Measurements from ENCODE around the gene ATXN2L. TPM values are rescaled to one million over a fixed set of nuclear protein-coding genes. Genes with fewer than 3 reads are reported as not detected.

The ATXN2L gene
- total and polyA plus RNA-seq, 2 of the 4 experiments (the other 2 are of a cell fraction) = 12.9 to 58.8 TPM

DNA sequence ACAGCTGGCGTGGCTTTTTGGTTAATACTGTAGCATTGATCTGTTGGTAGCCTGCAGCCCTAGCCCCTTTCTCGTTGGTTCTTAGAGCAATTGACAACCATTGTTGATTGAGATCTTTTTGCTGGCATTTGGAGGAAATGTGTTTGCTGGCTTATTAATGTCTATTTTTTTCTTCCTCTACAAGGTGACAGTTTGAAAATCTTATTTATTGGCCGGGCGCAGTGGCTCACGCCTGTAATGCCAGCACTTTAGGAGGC, 1.8 kb downstream of the ATXN2L start:
- WGBS, 2 experiments (ENCODE audit: extremely low coverage in 2 of 2, insufficient read length in 1 of 2) = 0% methylated on average over 1 of the region's 5 CpGs; no CpG with 5 or more reads in 1 of the 2 experiments
- Histone ChIP-seq H4K91ac (ENCODE audit: insufficient read depth, low read depth, low read length) (peak overlapping the region; percentile 97), H2AFZ (replicated peaks; ENCODE audit: low read length, poor library complexity) (peak overlapping the region; percentile 91), H4K5ac (ENCODE audit: low read depth, low read length) (peak overlapping the region; percentile 78), H3K9ac (ENCODE audit: low read depth, low read length) (peak overlapping the region; percentile 93), H3K27me3 (ENCODE audit: control insufficient read depth, insufficient read depth, low read length) (no peaks in the 10 kb centered on the region), H3K9me1 (ENCODE audit: insufficient read depth, low read length) (peaks cover 9% of the 10 kb centered on the region), H4K8ac (ENCODE audit: low read depth in 2 of 2, low read length in 2 of 2) (peak overlapping the region; percentile 77 to 96), H3K18ac (ENCODE audit: low read depth, low read length) (peak overlapping the region; percentile 76), H3K4me3 (ENCODE audit: insufficient read depth, low read depth, low read length) (peak overlapping the region; percentile 69), H3K9me3 (ENCODE audit: control insufficient read depth, insufficient read depth, low read length) (no peaks in the 10 kb centered on the region), H3K23ac (ENCODE audit: low read depth, low read length) (peak overlapping the region; percentile 98), H3K14ac (replicated peaks; ENCODE audit: low read depth, low read length) (peak overlapping the region; percentile 100), H2BK20ac (ENCODE audit: low read depth, low read length) (peak overlapping the region; percentile 2; the same call in 1 of the 2 replicates), H3K56ac (ENCODE audit: extremely low read depth, insufficient read depth, low read length) (peak overlapping the region; percentile 94), H3K36me3 (ENCODE audit: control insufficient read depth, insufficient read depth, low read length) (peaks cover 31% of the 10 kb centered on the region), H4K20me1 (ENCODE audit: insufficient read depth, low read length) (peaks cover 54% of the 10 kb centered on the region), H3K27ac (ENCODE audit: insufficient read depth, low read length) (peak overlapping the region; percentile 95), H2BK120ac (ENCODE audit: low read depth, low read length) (peak overlapping the region; percentile 69), H2BK5ac (ENCODE audit: low read depth, low read length, poor library complexity, severe bottlenecking) (peak overlapping the region; percentile 91), H3K4ac (ENCODE audit: low read depth, low read length) (peak overlapping the region; percentile 100), H2BK15ac (ENCODE audit: low read depth, low read length) (peak overlapping the region; percentile 58; the same call in 1 of the 3 replicates), H3K4me1 (ENCODE audit: control insufficient read depth, insufficient read depth, low read length) (peaks cover 4% of the 10 kb centered on the region; the same call in 1 of the 2 replicates), H3K4me2 (ENCODE audit: low read depth, low read length) (peak overlapping the region; percentile 93), H3K79me1 (ENCODE audit: low read depth in 1 of 2, low read length in 2 of 2) (peaks cover 39 to 72% of the 10 kb centered on the region in 2 experiments), H2AK5ac (ENCODE audit: low read depth, low read length) (peak overlapping the region; percentile 91), H2AK9ac (replicated peaks; ENCODE audit: low read depth, low read length, poor library complexity) (peak overlapping the region; percentile 100)
- dilution Hi-C loops (cut with HindIII; ENCODE audit: low sequenced_read_pairs, unreplicated experiment) = no loop called here
- DNase-seq (no peak), ATAC-seq (ENCODE audit: low read depth) (no peak)
- in situ Hi-C loops (cut with MboI; ENCODE audit: low sequenced_read_pairs) = loop anchor here (5.0 kb wide), 1 partner anchor 118 kb away; no protein-coding TSS in a partner anchor
- ChIA-PET CTCF (no interaction called here), POLR2A (ENCODE audit: unreplicated experiment) (no interaction called here)
- TF ChIP-seq CHD1 (IDR thresholded peaks at IDR 0.05; ENCODE audit: low read depth, low read length) (no peak), SMC3 (IDR thresholded peaks at IDR 0.05; ENCODE audit: low read depth, low read length) (no peak), RFX5 (IDR thresholded peaks at IDR 0.05; ENCODE audit: low read depth, low read length) (no peak), NFE2L2 (IDR thresholded peaks at IDR 0.05; ENCODE audit: low read depth, low read length) (no peak)
- TSS peak; percentile 41 for BruUV-seq (replicated peaks)
- intact Hi-C loops (cut with micrococcal nuclease) = loop anchor here (5.0 kb wide), 2 partner anchors 38 to 123 kb away; partner anchors contain the start of gene SH2B1

Measured in IMR-90 (cell line).